Tibial nerve (tissue), 4 donors: ENCODE results near the gene SIGLEC15. TPM values are rescaled to one million over a fixed set of nuclear protein-coding genes. Genes with fewer than 3 reads are reported as not detected.

Experiments
- DNase-seq, 2 donors: peaks; one replicate each; pipeline ENCODE4 v3.0.0-alpha.2; 2019; ENCODE audit warnings: low spot score in 2 of 2
- H3K27ac ChIP-seq, 4 donors: fragments of 200-600 bp; sonication (generic) in 3 of 4; one replicate each; pipeline ENCODE4 v1.5.1; 2017 to 2019; ENCODE audit warnings: mild to moderate bottlenecking in 1 of 4
- H3K27me3 ChIP-seq, 2 donors: fragments of 200-600 bp; sonication (generic) in 1 of 2; one replicate each; pipeline versions ENCODE4 v1.5.1 to v1.6.0; 2017 to 2019
- H3K36me3 ChIP-seq, 3 donors: fragments of 200-600 bp; sonication (generic); one replicate each; pipeline ENCODE4 v1.5.1; 2018 to 2019
- H3K4me1 ChIP-seq, 4 donors: fragments of 200-600 bp; sonication (generic) in 3 of 4; one replicate each; pipeline ENCODE4 v1.5.1; 2017 to 2019
- H3K4me3 ChIP-seq, 4 donors: fragments of 200-600 bp; sonication (generic) in 3 of 4; one replicate each; pipeline ENCODE4 v1.5.1; 2017 to 2019; ENCODE audit warnings: mild to moderate bottlenecking in 1 of 4, moderate library complexity in 1 of 4
- H3K9me3 ChIP-seq, 4 donors: fragments of 200-600 bp; sonication (generic) in 3 of 4; one replicate each; pipeline ENCODE4 v1.5.1; 2017 to 2019
- CTCF ChIP-seq, 5 experiments: fragments of 200-600 bp in 3 of 5; fragments of 450-650 bp in 2 of 5; sonication (generic) in 3 of 5; IDR thresholded peaks; one replicate each; pipeline ENCODE4 v1.5.1; 2016 to 2019; ENCODE audit warnings: antibody characterized with exemption in 5 of 5, mild to moderate bottlenecking in 3 of 5, moderate library complexity in 2 of 5
- EP300 ChIP-seq, 2 donors: sonication (generic); formaldehyde crosslinking; IDR thresholded peaks; one replicate each; pipeline ENCODE4 v1.6.1; 2017; ENCODE audit warnings: antibody characterized with exemption in 2 of 2, mild to moderate bottlenecking in 1 of 2
- POLR2A ChIP-seq, 2 donors: fragments of 450-650 bp; IDR thresholded peaks; one replicate each; pipeline ENCODE4 v1.6.1; 2017; ENCODE audit warnings: antibody characterized with exemption in 2 of 2, mild to moderate bottlenecking in 2 of 2, moderate library complexity in 2 of 2
- WGBS, 2 donors: methylation state at CpG; one replicate each; pipeline ENCODE4 v1.1.5; 2018; 5-methylcytosine and 5-hydroxymethylcytosine counted together
- total RNA-seq, 4 donors: library from RNA; depleted of rRNA; stranded (reverse); fragments of >200 nt; gene quantifications; one replicate each; pipeline ENCODE4 v1.1.0, GENCODE V29; 2016

The SIGLEC15 gene
- total RNA-seq, 4 donors from 2014 or later = 4.7 TPM; not detected in 3

- TF ChIP-seq POLR2A (IDR thresholded peaks at IDR 0.05) = no peak
- no peak for TF ChIP-seq EP300 (IDR thresholded peaks at IDR 0.05)
- TF ChIP-seq CTCF (IDR thresholded peaks at IDR 0.05) = no peak
- H3K4me1 ChIP-seq = no peaks in the 10 kb centered on the region
- H3K36me3 ChIP-seq = peaks cover 0 to 98% (median 18%) of the 10 kb centered on the region in 3 donors
- no peak overlapping the region for H3K4me3 ChIP-seq
- 98% methylated on average over 1 of the region's 1 CpG for WGBS, 2 donors
- DNase-seq = no peak
- no peaks in the 10 kb centered on the region for H3K9me3 ChIP-seq
- no peaks in the 10 kb centered on the region for H3K27me3 ChIP-seq
- H3K27ac ChIP-seq = no peak overlapping the region
Observed at GRCh38 chr18:45861926-45862325, 36.5 kb downstream of the SIGLEC15 start.

GRCh38 chr18:45863469-45863868 is 38.0 kb downstream of the SIGLEC15 start:
- no peaks in the 10 kb centered on the region for H3K4me1 ChIP-seq
- H3K27me3 ChIP-seq = no peaks in the 10 kb centered on the region
- no peak for DNase-seq
- H3K36me3 ChIP-seq = peaks cover 0 to 98% (median 21%) of the 10 kb centered on the region in 3 donors
- no peak overlapping the region for H3K27ac ChIP-seq
- 91 to 94% methylated on average over 1 of the region's 1 CpG for WGBS, 2 donors
- no peaks in the 10 kb centered on the region for H3K9me3 ChIP-seq
- no peak for TF ChIP-seq POLR2A (IDR thresholded peaks at IDR 0.05)
- no peak for TF ChIP-seq EP300 (IDR thresholded peaks at IDR 0.05)
- TF ChIP-seq CTCF (IDR thresholded peaks at IDR 0.05) = no peak
- H3K4me3 ChIP-seq = no peak overlapping the region

GRCh38 chr18:45864081-45864480 is 38.6 kb downstream of the SIGLEC15 start:
- 97 to 98% methylated on average over 5 of the region's 5 CpGs for WGBS, 2 donors
- TF ChIP-seq EP300 (IDR thresholded peaks at IDR 0.05) (no peak), POLR2A (IDR thresholded peaks at IDR 0.05) (no peak), CTCF (IDR thresholded peaks at IDR 0.05) (no peak)
- no peak for DNase-seq
- Histone ChIP-seq H3K9me3 (no peaks in the 10 kb centered on the region), H3K4me1 (no peaks in the 10 kb centered on the region), H3K27ac (no peak overlapping the region), H3K4me3 (no peak overlapping the region), H3K27me3 (no peaks in the 10 kb centered on the region), H3K36me3 (peaks cover 0 to 96% (median 20%) of the 10 kb centered on the region in 3 donors)

- Histone ChIP-seq H3K36me3 (peaks cover 0 to 96% (median 20%) of the 10 kb centered on the region in 3 donors), H3K4me1 (no peaks in the 10 kb centered on the region), H3K9me3 (no peaks in the 10 kb centered on the region), H3K4me3 (no peak overlapping the region), H3K27ac (no peak overlapping the region), H3K27me3 (no peaks in the 10 kb centered on the region)
- DNase-seq = no peak
- TF ChIP-seq CTCF (IDR thresholded peaks at IDR 0.05) (no peak), EP300 (IDR thresholded peaks at IDR 0.05) (no peak), POLR2A (IDR thresholded peaks at IDR 0.05) (no peak)
- 95 to 96% methylated on average over 5 of the region's 5 CpGs for WGBS, 2 donors
Observed at GRCh38 chr18:45865466-45865865, 40.0 kb downstream of the SIGLEC15 start.

GRCh38 chr18:45870419-45870818 is 44.9 kb downstream of the SIGLEC15 start:
- Histone ChIP-seq H3K9me3 (no peaks in the 10 kb centered on the region), H3K27me3 (no peaks in the 10 kb centered on the region), H3K27ac (no peak overlapping the region), H3K4me3 (no peak overlapping the region), H3K36me3 (peaks cover 2 to 95% (median 14%) of the 10 kb centered on the region in 3 donors), H3K4me1 (no peaks in the 10 kb centered on the region)
- WGBS, 2 donors = 92 to 96% methylated on average over 7 of the region's 7 CpGs
- TF ChIP-seq CTCF (IDR thresholded peaks at IDR 0.05) (no peak), EP300 (IDR thresholded peaks at IDR 0.05) (no peak), POLR2A (IDR thresholded peaks at IDR 0.05) (no peak)
- DNase-seq = no peak
